ENCODE results near the gene C14orf180.
A peak's percentile ranks its signal among the peaks of the same experiment; 100 is the strongest.

Gene C14orf180

DNA sequence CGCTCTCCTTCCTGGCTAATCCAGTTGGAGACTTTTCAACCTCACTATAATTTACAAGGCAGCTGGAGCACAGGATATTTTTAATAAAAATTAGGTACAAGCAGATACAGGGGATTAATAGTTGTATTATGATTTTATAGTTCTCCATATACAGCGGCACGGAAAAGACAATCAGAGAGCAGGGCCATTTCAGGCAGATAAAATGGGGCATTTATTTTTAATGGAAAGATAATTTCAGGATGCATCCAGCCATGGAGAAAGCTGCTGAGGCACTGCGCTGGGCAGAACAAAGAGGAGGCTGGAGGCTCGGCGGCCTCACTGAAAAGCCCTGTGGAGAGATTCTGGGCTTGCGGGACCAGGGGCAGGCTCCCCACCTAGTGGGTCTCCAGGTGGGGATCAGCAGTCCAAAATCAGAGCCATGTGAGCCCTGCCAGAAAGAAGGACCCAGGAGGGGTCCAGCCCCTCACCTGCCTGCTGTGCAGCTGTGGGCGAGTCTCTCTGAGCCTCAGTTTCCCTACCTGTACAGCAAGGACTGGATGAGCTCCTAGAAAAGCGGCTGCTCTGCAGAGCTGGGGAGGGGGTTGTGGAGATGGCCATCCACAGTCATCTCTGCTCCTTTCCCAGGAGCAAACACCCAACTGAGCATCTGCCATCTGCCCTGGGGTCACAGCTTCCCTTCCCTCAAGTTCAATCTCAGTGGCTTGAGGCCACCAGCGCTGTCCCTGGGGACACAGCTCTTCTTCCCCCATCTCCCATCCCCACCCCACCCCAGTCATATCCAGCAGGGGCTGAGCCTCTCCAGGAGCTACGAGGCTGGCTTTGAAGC lies 23.9 kb upstream of the C14orf180 start:
- Histone ChIP-seq H3K27ac (no peak overlapping the region; the same call in 1 of the 2 replicates), H3K4me2 (peak overlapping the region; percentile 98), H4K20me1 (no peaks in the 10 kb centered on the region), H3K36me3 (no peaks in the 10 kb centered on the region), H3K4me3 (0 out of 2 replicates have a peak overlapping the region, but pooled peaks have one; percentile 22), H3K9ac (no peak overlapping the region), H3K27me3 (no peaks in the 10 kb centered on the region), H3K9me3 (no peaks in the 10 kb centered on the region), H3K4me1 (peaks cover 71% of the 10 kb centered on the region)
- no peak for TF ChIP-seq Cebpa-rat (IDR thresholded peaks at IDR 0.05)

DNA sequence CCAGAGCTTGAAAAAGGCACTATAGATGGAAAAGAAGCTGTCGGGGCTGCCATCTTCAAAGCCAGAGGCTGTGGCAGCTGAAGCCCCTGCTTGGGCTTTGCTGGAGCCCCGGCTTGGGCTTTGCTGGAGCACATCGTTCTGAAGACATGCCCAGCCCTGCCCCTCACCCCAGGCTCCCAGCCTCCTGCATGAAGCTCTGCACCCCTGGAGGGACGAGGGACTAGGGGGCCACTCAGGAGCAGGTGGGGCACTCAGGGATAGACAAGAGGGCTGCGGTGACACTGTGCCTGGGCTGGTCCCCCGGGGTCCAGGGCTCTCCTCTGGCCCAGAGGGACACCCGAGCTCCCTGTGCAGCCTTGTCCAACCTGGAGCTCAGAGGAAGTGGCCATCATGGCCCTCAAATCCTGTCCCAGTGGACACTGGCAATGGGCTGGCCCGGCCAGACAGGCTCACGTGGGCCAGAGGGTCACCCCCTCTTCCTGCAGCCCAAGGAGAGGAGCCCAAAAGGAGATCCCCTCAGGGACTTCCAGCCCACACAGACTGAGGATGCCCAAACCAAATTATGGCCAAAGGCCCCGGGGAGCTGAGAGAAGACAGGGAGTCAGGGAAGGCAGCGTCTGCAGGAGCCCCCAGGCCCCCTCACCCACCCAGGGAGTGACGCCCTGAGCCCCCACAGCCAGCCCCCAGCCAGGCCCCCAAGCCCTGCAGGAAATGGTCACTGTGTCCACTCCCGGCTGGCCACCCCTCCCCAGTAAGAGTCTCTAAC lies 23.1 kb upstream of the C14orf180 start:
- TF ChIP-seq Cebpa-rat (IDR thresholded peaks at IDR 0.05) = no peak
- Histone ChIP-seq H4K20me1 (no peaks in the 10 kb centered on the region), H3K9ac (no peak overlapping the region), H3K36me3 (no peaks in the 10 kb centered on the region), H3K27me3 (no peaks in the 10 kb centered on the region), H3K9me3 (no peaks in the 10 kb centered on the region), H3K4me2 (peak overlapping the region; percentile 98), H3K27ac (0 out of 2 replicates have a peak overlapping the region, but pooled peaks have one; percentile 18), H3K4me3 (0 out of 2 replicates have a peak overlapping the region, but pooled peaks have one; percentile 22), H3K4me1 (peaks cover 72% of the 10 kb centered on the region)

GRCh38 chr14:104557086-104557485 lies 22.5 kb upstream of the C14orf180 start:
- H3K27ac ChIP-seq = 0 out of 2 replicates have a peak overlapping the region, but pooled peaks have one; percentile 18
- peak overlapping the region; percentile 98 for H3K4me2 ChIP-seq
- no peaks in the 10 kb centered on the region for H3K27me3 ChIP-seq
- TF ChIP-seq Cebpa-rat (IDR thresholded peaks at IDR 0.05) = no peak
- no peaks in the 10 kb centered on the region for H3K9me3 ChIP-seq
- H3K9ac ChIP-seq = no peak overlapping the region
- H3K36me3 ChIP-seq = no peaks in the 10 kb centered on the region
- peaks cover 78% of the 10 kb centered on the region for H3K4me1 ChIP-seq
- no peak overlapping the region for H3K4me3 ChIP-seq
- no peaks in the 10 kb centered on the region for H4K20me1 ChIP-seq

- peak overlapping the region; percentile 98 for H3K4me2 ChIP-seq
- H3K36me3 ChIP-seq = no peaks in the 10 kb centered on the region
- H3K4me3 ChIP-seq = no peak overlapping the region
- peaks cover 85% of the 10 kb centered on the region for H3K4me1 ChIP-seq
- 0 out of 2 replicates have a peak overlapping the region, but pooled peaks have one; percentile 35 for H3K27ac ChIP-seq
- no peaks in the 10 kb centered on the region for H4K20me1 ChIP-seq
- no peak overlapping the region for H3K9ac ChIP-seq
- no peaks in the 10 kb centered on the region for H3K27me3 ChIP-seq
- no peak for TF ChIP-seq Cebpa-rat (IDR thresholded peaks at IDR 0.05)
- H3K9me3 ChIP-seq = no peaks in the 10 kb centered on the region
These were observed 21.8 kb upstream of the C14orf180 start for GRCh38 chr14:104557766-104558165.

DNA sequence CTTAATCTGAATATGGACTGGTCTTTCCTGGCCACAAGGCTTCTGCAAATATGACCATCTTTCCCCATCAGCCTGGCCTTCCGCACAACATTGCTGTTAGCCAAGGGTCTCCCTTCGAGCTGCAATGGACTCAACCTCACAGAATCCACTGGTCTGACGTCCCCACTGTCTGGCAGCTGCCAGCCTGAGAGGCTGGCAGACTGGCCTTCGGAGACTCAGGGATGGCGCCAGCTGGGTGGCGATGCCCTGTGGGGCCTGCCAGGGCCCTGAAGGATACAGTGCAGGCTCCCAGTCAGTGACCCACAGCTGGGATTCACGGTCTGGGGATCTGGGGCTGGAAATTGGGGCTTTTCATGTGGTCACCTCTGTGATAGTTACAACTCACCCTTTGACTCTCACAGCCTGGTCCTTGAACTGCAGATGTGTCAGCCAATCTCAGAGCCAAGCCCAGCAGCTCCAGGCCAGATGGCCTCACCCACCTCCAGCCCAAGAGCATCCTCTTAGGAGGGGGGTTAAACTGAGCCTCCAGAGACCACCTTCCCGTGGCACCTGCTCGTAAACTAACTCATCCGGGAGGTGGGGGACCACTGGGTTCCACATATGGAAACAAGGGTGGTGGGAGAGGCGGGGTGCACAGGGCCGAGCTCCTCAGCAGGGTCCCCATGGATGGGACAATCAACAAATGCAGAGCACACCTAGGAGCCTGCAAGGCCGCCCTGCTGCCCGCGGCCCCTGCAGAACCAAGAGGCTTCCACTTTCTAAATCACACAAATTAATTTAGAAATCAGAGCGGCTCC lies 21.1 kb upstream of the C14orf180 start:
- Histone ChIP-seq H3K27ac (no peak overlapping the region), H3K9me3 (no peaks in the 10 kb centered on the region), H3K36me3 (no peaks in the 10 kb centered on the region), H3K27me3 (no peaks in the 10 kb centered on the region), H4K20me1 (no peaks in the 10 kb centered on the region), H3K4me1 (peaks cover 91% of the 10 kb centered on the region), H3K4me3 (no peak overlapping the region), H3K9ac (no peak overlapping the region), H3K4me2 (peak overlapping the region; percentile 98)
- no peak for TF ChIP-seq Cebpa-rat (IDR thresholded peaks at IDR 0.05)

DNA sequence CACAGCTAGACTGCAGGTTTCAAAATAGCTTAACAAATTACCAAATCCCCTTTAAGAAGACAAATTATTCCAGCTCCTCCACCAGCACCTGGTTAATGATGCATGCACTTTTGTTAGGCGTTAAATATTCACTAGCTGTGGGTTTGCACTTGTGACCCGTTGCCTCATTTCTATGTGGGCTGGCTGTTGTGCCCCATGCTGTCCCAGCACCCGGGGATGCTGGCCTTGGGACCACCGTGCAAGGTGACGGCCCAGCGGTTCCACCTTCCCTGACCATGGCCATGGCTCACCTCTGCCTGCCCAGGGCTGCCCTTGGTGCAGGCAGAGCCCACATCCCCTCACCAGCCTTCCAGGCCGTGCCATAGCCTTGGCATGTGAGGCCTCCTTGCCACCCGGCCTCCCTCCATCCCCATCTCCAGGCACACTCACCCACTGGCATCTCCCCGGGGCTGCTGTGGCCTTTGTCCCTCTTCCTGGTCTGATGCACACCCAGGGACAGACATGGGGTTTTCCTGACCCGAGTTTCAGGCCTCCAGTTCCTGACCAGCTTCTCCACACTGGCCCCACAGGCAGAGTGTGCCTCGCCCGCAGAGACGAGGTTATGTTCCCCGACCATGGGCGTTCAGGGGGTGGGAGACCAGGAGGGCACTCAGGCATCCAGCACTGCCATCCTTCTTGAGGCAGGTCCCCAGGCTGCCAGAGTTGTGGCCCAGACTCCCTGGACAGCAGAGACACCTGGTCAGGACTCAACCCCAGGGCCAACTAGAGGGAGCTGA lies 20.3 kb upstream of the C14orf180 start:
- TF ChIP-seq Cebpa-rat (IDR thresholded peaks at IDR 0.05) = no peak
- peak overlapping the region; percentile 98 for H3K4me2 ChIP-seq
- H3K27me3 ChIP-seq = no peaks in the 10 kb centered on the region
- H3K4me1 ChIP-seq = peaks cover 93% of the 10 kb centered on the region
- H3K9me3 ChIP-seq = no peaks in the 10 kb centered on the region
- no peak overlapping the region for H3K4me3 ChIP-seq
- 0 out of 2 replicates have a peak overlapping the region, but pooled peaks have one; percentile 13 for H3K27ac ChIP-seq
- no peak overlapping the region for H3K9ac ChIP-seq
- no peaks in the 10 kb centered on the region for H4K20me1 ChIP-seq
- H3K36me3 ChIP-seq = no peaks in the 10 kb centered on the region

- no peak overlapping the region for H3K4me3 ChIP-seq
- no peaks in the 10 kb centered on the region for H3K27me3 ChIP-seq
- H3K9me3 ChIP-seq = no peaks in the 10 kb centered on the region
- H3K4me2 ChIP-seq = peak overlapping the region; percentile 98
- no peak overlapping the region for H3K9ac ChIP-seq
- no peaks in the 10 kb centered on the region for H3K36me3 ChIP-seq
- TF ChIP-seq Cebpa-rat (IDR thresholded peaks at IDR 0.05) = no peak
- no peaks in the 10 kb centered on the region for H4K20me1 ChIP-seq
- peaks cover 99% of the 10 kb centered on the region for H3K4me1 ChIP-seq
- H3K27ac ChIP-seq = 0 out of 2 replicates have a peak overlapping the region, but pooled peaks have one; percentile 13
These were observed 19.6 kb upstream of the C14orf180 start for GRCh38 chr14:104559804-104560585.

GRCh38 chr14:104560586-104560945 lies 19.0 kb upstream of the C14orf180 start:
- H3K27me3 ChIP-seq = no peaks in the 10 kb centered on the region
- H3K4me3 ChIP-seq = no peak overlapping the region
- peaks cover 99% of the 10 kb centered on the region for H3K4me1 ChIP-seq
- TF ChIP-seq Cebpa-rat (IDR thresholded peaks at IDR 0.05) = no peak
- no peak overlapping the region for H3K9ac ChIP-seq
- no peaks in the 10 kb centered on the region for H3K9me3 ChIP-seq
- no peak overlapping the region for H3K27ac ChIP-seq
- no peaks in the 10 kb centered on the region for H3K36me3 ChIP-seq
- H4K20me1 ChIP-seq = no peaks in the 10 kb centered on the region
- peak overlapping the region; percentile 98 for H3K4me2 ChIP-seq

Data from BLaER1 (cell line).